GM23338 (cell line): ENCODE measurements around the gene FUT8. TPM values are rescaled to one million over a fixed set of nuclear protein-coding genes. Genes with fewer than 3 reads are reported as not detected.

Experiments
- ATAC-seq: fragments of 200-7000 bp; cut with Tn5 transposase; 3 replicates; pipeline ENCODE4 v1.9.1; 2020
- DNase-seq: peaks from one replicate; pipeline ENCODE4 v3.0.0-alpha.2; 2015; ENCODE audit warnings: low spot score
- H2AFZ ChIP-seq: fragments of 200-600 bp; sonication (generic); 2 replicates; pipeline ENCODE4 v1.8.0; 2016; ENCODE audit warnings: antibody characterized with exemption, mild to moderate bottlenecking, moderate library complexity
- H3F3A ChIP-seq: fragments of 200-600 bp; sonication (generic); replicated peaks from 2 replicates; pipeline ENCODE4 v1.8.0; 2017; ENCODE audit warnings: antibody characterized with exemption, mixed run types, low read depth
- H3K27ac ChIP-seq: fragments of 200-600 bp; sonication (generic); 2 replicates; pipeline ENCODE4 v1.6.1; 2016; ENCODE audit warnings: low read depth
- H3K27me3 ChIP-seq: fragments of 200-600 bp; sonication (generic); 2 replicates; pipeline ENCODE4 v1.8.0; 2016; ENCODE audit warnings: mild to moderate bottlenecking, mixed run types, moderate library complexity; ENCODE audit not compliant: insufficient read depth
- H3K36me3 ChIP-seq: fragments of 200-600 bp; sonication (generic); 2 replicates; pipeline ENCODE4 v1.8.0; 2016; ENCODE audit warnings: mild to moderate bottlenecking; ENCODE audit not compliant: insufficient read depth
- H3K4me1 ChIP-seq: fragments of 200-600 bp; sonication (generic); 2 replicates; pipeline ENCODE4 v1.8.0; 2016; ENCODE audit warnings: mild to moderate bottlenecking, moderate library complexity; ENCODE audit not compliant: insufficient read depth
- H3K4me2 ChIP-seq: fragments of 200-600 bp; sonication (generic); 2 replicates; pipeline ENCODE4 v1.7.1; 2017; ENCODE audit warnings: mixed run types
- H3K4me3 ChIP-seq: fragments of 200-600 bp; sonication (generic); 2 replicates; pipeline ENCODE4 v1.6.1; 2016; ENCODE audit warnings: mixed run types
- H3K79me2 ChIP-seq: fragments of 200-600 bp; sonication (generic); replicated peaks from 2 replicates; pipeline ENCODE4 v1.8.0; 2017; ENCODE audit warnings: mild to moderate bottlenecking; ENCODE audit not compliant: insufficient read depth
- H3K9me2 ChIP-seq: fragments of 200-600 bp; sonication (generic); 2 replicates; pipeline ENCODE4 v1.8.0; 2017; ENCODE audit not compliant: insufficient read depth
- H4K20me1 ChIP-seq: fragments of 200-600 bp; sonication (generic); replicated peaks from 2 replicates; pipeline ENCODE4 v1.8.0; 2017; ENCODE audit warnings: mild to moderate bottlenecking; ENCODE audit not compliant: insufficient read depth
- H3K27ac Mint-ChIP-seq: 2 replicates; pipeline ENCODE4 v1.8.0; 2020; ENCODE audit warnings: inconsistent platforms, mild to moderate bottlenecking, moderate library complexity, mixed read lengths
- H3K27me3 Mint-ChIP-seq: 3 replicates; pipeline ENCODE4 v1.8.0; 2022; ENCODE audit warnings: low read depth, mild to moderate bottlenecking, moderate library complexity, mixed read lengths, inconsistent platforms; ENCODE audit not compliant: insufficient read depth, poor library complexity
- H3K36me3 Mint-ChIP-seq: 3 replicates; pipeline ENCODE4 v1.8.0; 2021; ENCODE audit warnings: low read depth, mild to moderate bottlenecking, inconsistent platforms, moderate library complexity, mixed read lengths
- H3K4me1 Mint-ChIP-seq: 3 replicates; pipeline ENCODE4 v1.8.0; 2020; ENCODE audit warnings: mild to moderate bottlenecking, inconsistent platforms, mixed read lengths
- H3K4me3 Mint-ChIP-seq: 3 replicates; pipeline ENCODE4 v1.8.0; 2021; ENCODE audit warnings: moderate library complexity, mild to moderate bottlenecking, inconsistent platforms, mixed read lengths
- H3K9me3 Mint-ChIP-seq: 3 replicates; pipeline ENCODE4 v1.8.0; 2020; ENCODE audit warnings: moderate library complexity, mild to moderate bottlenecking, inconsistent platforms, mixed read lengths
- CREB1 ChIP-seq: fragments of 250-450 bp; sonication (Bioruptor Pico); IDR thresholded peaks from 2 replicates; pipeline ENCODE4 v1.5.0; 2020; ENCODE audit warnings: low read depth, mild to moderate bottlenecking, moderate library complexity
- CTCF ChIP-seq, 2 experiments: fragments of 200-600 bp in 1 of 2; sonication (generic) in 1 of 2; conservative IDR thresholded peaks; 2 replicates each; pipeline versions ENCODE4 v1.5.1 to v1.6.1; 2016 to 2017; ENCODE audit warnings: antibody characterized with exemption in 2 of 2, low read depth in 2 of 2, mild to moderate bottlenecking in 2 of 2, moderate library complexity in 1 of 2
- EZH2phosphoT487 ChIP-seq: fragments of 200-600 bp; sonication (generic); IDR thresholded peaks from one replicate; pipeline ENCODE4 v1.8.1; 2018; ENCODE audit warnings: antibody characterized with exemption; ENCODE audit not compliant: unreplicated experiment
- NANOG ChIP-seq: IDR thresholded peaks from 2 replicates; pipeline ENCODE4 v1.6.1; 2016; ENCODE audit warnings: antibody characterized with exemption, borderline replicate concordance
- POLR2AphosphoS5 ChIP-seq: IDR thresholded peaks from 2 replicates; pipeline ENCODE4 v1.6.1; 2016; ENCODE audit warnings: antibody characterized with exemption, low read depth
- STAT1 ChIP-seq: IDR thresholded peaks from one replicate; pipeline ENCODE4 v1.6.1; 2016; ENCODE audit warnings: antibody characterized with exemption; ENCODE audit not compliant: unreplicated experiment
- ZNF114 ChIP-seq: fragments of 250-450 bp; sonication (Bioruptor Pico); IDR thresholded peaks from 2 replicates; pipeline ENCODE4 v1.5.0; 2020; ENCODE audit warnings: mild to moderate bottlenecking, moderate library complexity
- polyA plus RNA-seq: library from polyadenylated mRNA; unstranded; fragments of >200 nt; fragmentation: Nextera tagmentation; extraction: Ambion mirVana; gene quantifications from 2 replicates; pipeline ENCODE4 v1.2.1, GENCODE V29; 2016
- total RNA-seq: library from RNA; depleted of rRNA; stranded (reverse); fragments of >200 nt; shearing (Covaris generic); gene quantifications from 2 replicates; pipeline ENCODE4 v1.2.3, GENCODE V29; 2014
- TF ChIP-seq, protein P1 (sequence below): fragments of 250-450 bp; sonication (Bioruptor Pico); IDR thresholded peaks from 2 replicates; pipeline ENCODE4 v1.5.0; 2020; ENCODE audit warnings: mild to moderate bottlenecking, moderate library complexity
- TF ChIP-seq, protein P2 (sequence below): IDR thresholded peaks from 2 replicates; pipeline ENCODE4 v1.6.1; 2016; ENCODE audit warnings: antibody characterized with exemption
- TF ChIP-seq, protein P3 (sequence below): IDR thresholded peaks from one replicate; pipeline ENCODE4 v1.6.1; 2018; ENCODE audit warnings: antibody characterized with exemption; ENCODE audit not compliant: unreplicated experiment

The FUT8 gene
- total and polyA plus RNA-seq, 2 experiments from 2014 or later, result 8.2 to 23.2 TPM

DNA sequence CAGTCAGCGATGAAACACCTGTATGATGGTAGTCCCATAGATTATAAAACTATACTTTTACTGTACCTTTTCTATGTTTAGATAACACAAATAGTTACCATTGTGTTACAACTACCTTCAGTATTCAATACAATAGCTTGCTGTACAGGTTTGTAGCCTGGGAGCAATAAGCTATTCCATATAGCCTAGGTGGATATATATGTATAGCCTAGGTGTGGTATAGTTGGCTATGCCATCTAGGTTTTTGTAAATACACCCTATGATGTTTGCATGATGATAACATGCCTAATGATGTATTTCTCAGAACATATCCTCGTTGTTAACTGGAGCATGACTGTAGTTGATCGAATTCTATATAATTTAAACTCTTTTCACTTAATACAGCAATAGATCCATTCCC, 316.1 kb downstream of the FUT8 start (continued):
- TF ChIP-seq, protein P1, sequence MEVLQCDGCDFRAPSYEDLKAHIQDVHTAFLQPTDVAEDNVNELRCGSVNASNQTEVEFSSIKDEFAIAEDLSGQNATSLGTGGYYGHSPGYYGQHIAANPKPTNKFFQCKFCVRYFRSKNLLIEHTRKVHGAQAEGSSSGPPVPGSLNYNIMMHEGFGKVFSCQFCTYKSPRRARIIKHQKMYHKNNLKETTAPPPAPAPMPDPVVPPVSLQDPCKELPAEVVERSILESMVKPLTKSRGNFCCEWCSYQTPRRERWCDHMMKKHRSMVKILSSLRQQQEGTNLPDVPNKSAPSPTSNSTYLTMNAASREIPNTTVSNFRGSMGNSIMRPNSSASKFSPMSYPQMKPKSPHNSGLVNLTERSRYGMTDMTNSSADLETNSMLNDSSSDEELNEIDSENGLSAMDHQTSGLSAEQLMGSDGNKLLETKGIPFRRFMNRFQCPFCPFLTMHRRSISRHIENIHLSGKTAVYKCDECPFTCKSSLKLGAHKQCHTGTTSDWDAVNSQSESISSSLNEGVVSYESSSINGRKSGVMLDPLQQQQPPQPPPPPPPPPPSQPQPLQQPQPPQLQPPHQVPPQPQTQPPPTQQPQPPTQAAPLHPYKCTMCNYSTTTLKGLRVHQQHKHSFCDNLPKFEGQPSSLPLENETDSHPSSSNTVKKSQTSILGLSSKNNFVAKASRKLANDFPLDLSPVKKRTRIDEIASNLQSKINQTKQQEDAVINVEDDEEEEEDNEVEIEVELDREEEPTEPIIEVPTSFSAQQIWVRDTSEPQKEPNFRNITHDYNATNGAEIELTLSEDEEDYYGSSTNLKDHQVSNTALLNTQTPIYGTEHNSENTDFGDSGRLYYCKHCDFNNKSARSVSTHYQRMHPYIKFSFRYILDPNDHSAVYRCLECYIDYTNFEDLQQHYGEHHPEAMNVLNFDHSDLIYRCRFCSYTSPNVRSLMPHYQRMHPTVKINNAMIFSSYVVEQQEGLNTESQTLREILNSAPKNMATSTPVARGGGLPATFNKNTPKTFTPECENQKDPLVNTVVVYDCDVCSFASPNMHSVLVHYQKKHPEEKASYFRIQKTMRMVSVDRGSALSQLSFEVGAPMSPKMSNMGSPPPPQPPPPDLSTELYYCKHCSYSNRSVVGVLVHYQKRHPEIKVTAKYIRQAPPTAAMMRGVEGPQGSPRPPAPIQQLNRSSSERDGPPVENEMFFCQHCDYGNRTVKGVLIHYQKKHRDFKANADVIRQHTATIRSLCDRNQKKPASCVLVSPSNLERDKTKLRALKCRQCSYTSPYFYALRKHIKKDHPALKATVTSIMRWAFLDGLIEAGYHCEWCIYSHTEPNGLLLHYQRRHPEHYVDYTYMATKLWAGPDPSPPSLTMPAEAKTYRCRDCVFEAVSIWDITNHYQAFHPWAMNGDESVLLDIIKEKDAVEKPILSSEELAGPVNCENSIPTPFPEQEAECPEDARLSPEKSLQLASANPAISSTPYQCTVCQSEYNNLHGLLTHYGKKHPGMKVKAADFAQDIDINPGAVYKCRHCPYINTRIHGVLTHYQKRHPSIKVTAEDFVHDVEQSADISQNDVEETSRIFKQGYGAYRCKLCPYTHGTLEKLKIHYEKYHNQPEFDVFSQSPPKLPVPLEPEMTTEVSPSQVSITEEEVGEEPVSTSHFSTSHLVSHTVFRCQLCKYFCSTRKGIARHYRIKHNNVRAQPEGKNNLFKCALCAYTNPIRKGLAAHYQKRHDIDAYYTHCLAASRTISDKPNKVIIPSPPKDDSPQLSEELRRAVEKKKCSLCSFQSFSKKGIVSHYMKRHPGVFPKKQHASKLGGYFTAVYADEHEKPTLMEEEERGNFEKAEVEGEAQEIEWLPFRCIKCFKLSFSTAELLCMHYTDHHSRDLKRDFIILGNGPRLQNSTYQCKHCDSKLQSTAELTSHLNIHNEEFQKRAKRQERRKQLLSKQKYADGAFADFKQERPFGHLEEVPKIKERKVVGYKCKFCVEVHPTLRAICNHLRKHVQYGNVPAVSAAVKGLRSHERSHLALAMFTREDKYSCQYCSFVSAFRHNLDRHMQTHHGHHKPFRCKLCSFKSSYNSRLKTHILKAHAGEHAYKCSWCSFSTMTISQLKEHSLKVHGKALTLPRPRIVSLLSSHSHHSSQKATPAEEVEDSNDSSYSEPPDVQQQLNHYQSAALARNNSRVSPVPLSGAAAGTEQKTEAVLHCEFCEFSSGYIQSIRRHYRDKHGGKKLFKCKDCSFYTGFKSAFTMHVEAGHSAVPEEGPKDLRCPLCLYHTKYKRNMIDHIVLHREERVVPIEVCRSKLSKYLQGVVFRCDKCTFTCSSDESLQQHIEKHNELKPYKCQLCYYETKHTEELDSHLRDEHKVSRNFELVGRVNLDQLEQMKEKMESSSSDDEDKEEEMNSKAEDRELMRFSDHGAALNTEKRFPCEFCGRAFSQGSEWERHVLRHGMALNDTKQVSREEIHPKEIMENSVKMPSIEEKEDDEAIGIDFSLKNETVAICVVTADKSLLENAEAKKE (CRISPR knock-in tag), result no peak
- TF ChIP-seq EZH2phosphoT487 (no peak), CTCF (conservative IDR thresholded peaks at IDR 0.05; ENCODE audit: low read depth in 2 of 2) (no peak), CREB1 (CRISPR knock-in tag) (no peak), STAT1 (no peak)
- TF ChIP-seq, protein P2, sequence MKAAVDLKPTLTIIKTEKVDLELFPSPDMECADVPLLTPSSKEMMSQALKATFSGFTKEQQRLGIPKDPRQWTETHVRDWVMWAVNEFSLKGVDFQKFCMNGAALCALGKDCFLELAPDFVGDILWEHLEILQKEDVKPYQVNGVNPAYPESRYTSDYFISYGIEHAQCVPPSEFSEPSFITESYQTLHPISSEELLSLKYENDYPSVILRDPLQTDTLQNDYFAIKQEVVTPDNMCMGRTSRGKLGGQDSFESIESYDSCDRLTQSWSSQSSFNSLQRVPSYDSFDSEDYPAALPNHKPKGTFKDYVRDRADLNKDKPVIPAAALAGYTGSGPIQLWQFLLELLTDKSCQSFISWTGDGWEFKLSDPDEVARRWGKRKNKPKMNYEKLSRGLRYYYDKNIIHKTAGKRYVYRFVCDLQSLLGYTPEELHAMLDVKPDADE, result no peak

DNA sequence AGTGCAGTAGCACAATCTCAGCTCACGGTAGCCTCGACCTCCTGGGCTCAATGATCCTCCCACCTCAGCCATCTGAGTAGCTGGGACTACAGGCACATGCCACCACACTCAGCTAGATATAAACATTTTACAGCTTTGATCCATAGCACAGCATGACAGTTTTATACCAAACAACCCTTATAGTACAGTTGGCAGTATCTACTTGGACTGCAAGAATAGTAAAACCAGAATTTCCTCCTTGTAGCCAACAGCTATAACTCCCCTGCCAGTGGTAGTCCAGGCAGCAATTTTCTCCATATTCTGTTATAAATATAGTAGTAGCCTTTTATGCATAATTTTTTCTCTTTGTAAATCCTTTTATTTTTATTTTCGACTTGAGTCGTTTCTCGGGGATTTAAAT, 317.0 kb downstream of the FUT8 start:
- ATAC-seq (no peak), DNase-seq (no peak)
- Histone ChIP-seq H4K20me1 (no peaks in the 10 kb centered on the region), H3K9me2 (no peaks in the 10 kb centered on the region), H2AFZ (no peak overlapping the region), H3K27me3 (no peaks in the 10 kb centered on the region), H3K79me2 (no peaks in the 10 kb centered on the region), H3K4me3 (no peak overlapping the region), H3K4me1 (no peaks in the 10 kb centered on the region), H3F3A (no peaks in the 10 kb centered on the region), H3K36me3 (no peaks in the 10 kb centered on the region; the same call in 1 of the 2 replicates), H3K4me2 (no peak overlapping the region), H3K27ac (no peak overlapping the region)
- H3K4me3 Mint-ChIP-seq, result no peak overlapping the region
- peaks cover 22% of the 10 kb centered on the region for H3K9me3 Mint-ChIP-seq
- no peaks in the 10 kb centered on the region for H3K4me1 Mint-ChIP-seq
- peaks cover 29% of the 10 kb centered on the region for H3K36me3 Mint-ChIP-seq
- no peaks in the 10 kb centered on the region for H3K27me3 Mint-ChIP-seq
- no peak overlapping the region for H3K27ac Mint-ChIP-seq
- TF ChIP-seq POLR2AphosphoS5, result no peak
- TF ChIP-seq ZNF114 (CRISPR knock-in tag), result no peak
- TF ChIP-seq EZH2phosphoT487, result no peak
- no peak for TF ChIP-seq NANOG
- TF ChIP-seq, protein P3, sequence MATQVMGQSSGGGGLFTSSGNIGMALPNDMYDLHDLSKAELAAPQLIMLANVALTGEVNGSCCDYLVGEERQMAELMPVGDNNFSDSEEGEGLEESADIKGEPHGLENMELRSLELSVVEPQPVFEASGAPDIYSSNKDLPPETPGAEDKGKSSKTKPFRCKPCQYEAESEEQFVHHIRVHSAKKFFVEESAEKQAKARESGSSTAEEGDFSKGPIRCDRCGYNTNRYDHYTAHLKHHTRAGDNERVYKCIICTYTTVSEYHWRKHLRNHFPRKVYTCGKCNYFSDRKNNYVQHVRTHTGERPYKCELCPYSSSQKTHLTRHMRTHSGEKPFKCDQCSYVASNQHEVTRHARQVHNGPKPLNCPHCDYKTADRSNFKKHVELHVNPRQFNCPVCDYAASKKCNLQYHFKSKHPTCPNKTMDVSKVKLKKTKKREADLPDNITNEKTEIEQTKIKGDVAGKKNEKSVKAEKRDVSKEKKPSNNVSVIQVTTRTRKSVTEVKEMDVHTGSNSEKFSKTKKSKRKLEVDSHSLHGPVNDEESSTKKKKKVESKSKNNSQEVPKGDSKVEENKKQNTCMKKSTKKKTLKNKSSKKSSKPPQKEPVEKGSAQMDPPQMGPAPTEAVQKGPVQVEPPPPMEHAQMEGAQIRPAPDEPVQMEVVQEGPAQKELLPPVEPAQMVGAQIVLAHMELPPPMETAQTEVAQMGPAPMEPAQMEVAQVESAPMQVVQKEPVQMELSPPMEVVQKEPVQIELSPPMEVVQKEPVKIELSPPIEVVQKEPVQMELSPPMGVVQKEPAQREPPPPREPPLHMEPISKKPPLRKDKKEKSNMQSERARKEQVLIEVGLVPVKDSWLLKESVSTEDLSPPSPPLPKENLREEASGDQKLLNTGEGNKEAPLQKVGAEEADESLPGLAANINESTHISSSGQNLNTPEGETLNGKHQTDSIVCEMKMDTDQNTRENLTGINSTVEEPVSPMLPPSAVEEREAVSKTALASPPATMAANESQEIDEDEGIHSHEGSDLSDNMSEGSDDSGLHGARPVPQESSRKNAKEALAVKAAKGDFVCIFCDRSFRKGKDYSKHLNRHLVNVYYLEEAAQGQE, result no peak
